K562 (cell line): ENCODE data around the gene GPSM3. TPM values are rescaled to one million over a fixed set of nuclear protein-coding genes. Genes with fewer than 3 reads are reported as not detected.

Experiments used
- ATAC-seq: fragments of 200-7000 bp; cut with Tn5 transposase; 3 replicates; pipeline ENCODE4 v1.9.1; 2020; ENCODE audit warnings: moderate library complexity
- BruUV-seq: library from RNA; stranded (reverse); fragments of 400-500 nt; replicated peaks from 2 replicates; lab custom pipeline; 2021; lab: Mats Ljungman, UMichigan
- CTCF ChIA-PET: fragments of 300-600 bp; formaldehyde crosslinking; extraction: SDS; loops from one replicate; lab custom pipeline; 2021; ENCODE audit warnings: low intra/inter-chr PET ratio; lab: Yijun Ruan, JAX
- POLR2A ChIA-PET: fragments of 300-600, 350-650 bp; sonication (Branson Sonifier 250); formaldehyde crosslinking; extraction: SDS; loops from one replicate; lab custom pipeline; 2021; ENCODE audit warnings: antibody characterized with exemption, inconsistent platforms; lab: Yijun Ruan, JAX
- DNase-seq, 4 experiments: peaks; one replicate each; pipeline versions ENCODE4 v3.0.0 to v3.0.0-alpha.2; 2011 to 2018; ENCODE audit warnings: low spot score in 3 of 4, mixed read lengths in 3 of 4; ENCODE audit errors: extremely low read depth in 1 of 4
- FAIRE-seq: peaks from 2 replicates; lab custom pipeline; 2011; peaks lifted over from hg19 to GRCh38; lab: Jason Lieb, UNC
- H2AFZ ChIP-seq: 2 replicates; pipeline ENCODE4 v1.6.0; 2011; ENCODE audit warnings: low read depth, low read length, control low read depth, inconsistent platforms
- H3K27ac ChIP-seq: fragments of 200-600 bp; 3 replicates; pipeline ENCODE4 v1.8.0; 2011; ENCODE audit warnings: low read depth, mild to moderate bottlenecking, control low read depth, inconsistent platforms, low read length, moderate library complexity, mixed read lengths; ENCODE audit errors: extremely low read depth
- H3K27me3 ChIP-seq, 2 experiments: fragments of 300-600 bp in 1 of 2; 2 replicates in 1 of 2; 3 replicates in 1 of 2; pipeline versions ENCODE4 v1.6.0 to v1.8.0; 2011; ENCODE audit warnings: inconsistent platforms in 2 of 2, low read length in 2 of 2, mild to moderate bottlenecking in 1 of 2, mixed read lengths in 1 of 2, moderate library complexity in 1 of 2; ENCODE audit not compliant: control insufficient read depth in 2 of 2, insufficient read depth in 2 of 2
- H3K36me3 ChIP-seq: fragments of 300-600 bp; 3 replicates; pipeline ENCODE4 v1.8.0; 2011; ENCODE audit warnings: mild to moderate bottlenecking, low read length, inconsistent platforms; ENCODE audit not compliant: control insufficient read depth, insufficient read depth
- H3K4me1 ChIP-seq, 2 experiments: fragments of 200-600 bp in 1 of 2; replicated peaks in 1 of 2; 2 replicates in 1 of 2; 3 replicates in 1 of 2; pipeline versions ENCODE4 v1.5.1 to v1.8.0; 2011; ENCODE audit warnings: inconsistent platforms in 2 of 2, low read length in 2 of 2, mild to moderate bottlenecking in 1 of 2, mixed read lengths in 1 of 2, moderate library complexity in 1 of 2; ENCODE audit not compliant: control insufficient read depth in 2 of 2, insufficient read depth in 2 of 2
- H3K4me2 ChIP-seq: 2 replicates; pipeline ENCODE4 v1.6.1; 2011; ENCODE audit warnings: low read length, control low read depth, inconsistent platforms, mixed read lengths; ENCODE audit not compliant: insufficient read depth
- H3K4me3 ChIP-seq: fragments of 200-600 bp; sonication (generic), shearing (Covaris generic); 2 replicates; pipeline ENCODE4 v1.5.1; 2016; ENCODE audit warnings: control low read depth, inconsistent platforms
- H3K79me2 ChIP-seq: fragments of 200-600 bp; 3 replicates; pipeline ENCODE4 v1.8.0; 2011; ENCODE audit warnings: low read length, inconsistent platforms; ENCODE audit not compliant: control insufficient read depth, insufficient read depth
- H3K9ac ChIP-seq, 2 experiments: 2 replicates each; pipeline versions ENCODE4 v1.6.0 to v1.6.1; 2011; ENCODE audit warnings: low read depth in 2 of 2, low read length in 2 of 2, control low read depth in 1 of 2, inconsistent platforms in 1 of 2, mild to moderate bottlenecking in 1 of 2, mixed read lengths in 1 of 2; ENCODE audit not compliant: insufficient read depth in 1 of 2
- H3K9me1 ChIP-seq: one replicate; pipeline ENCODE4 v1.6.0; 2011; ENCODE audit warnings: inconsistent platforms, mild to moderate bottlenecking, low read length, moderate library complexity; ENCODE audit not compliant: control insufficient read depth, insufficient read depth
- H3K9me3 ChIP-seq: replicated peaks from 2 replicates; pipeline ENCODE4 v1.5.1; 2011; ENCODE audit warnings: low read depth, low read length, inconsistent platforms; ENCODE audit not compliant: control insufficient read depth, insufficient read depth
- H4K20me1 ChIP-seq: replicated peaks from 2 replicates; pipeline ENCODE4 v1.6.1; 2011; ENCODE audit warnings: low read length, inconsistent platforms, mixed read lengths; ENCODE audit not compliant: control insufficient read depth, insufficient read depth
- HNRNPLL ChIP-seq: fragments of 200-400 bp; formaldehyde crosslinking; IDR thresholded peaks from 2 replicates; pipeline ENCODE4 v1.6.1; 2017; ENCODE audit warnings: low read length, low read depth, mild to moderate bottlenecking; ENCODE audit not compliant: poor library complexity, severe bottlenecking
- RCOR1 ChIP-seq, 2 experiments: IDR thresholded peaks; 2 replicates each; pipeline ENCODE4 v1.6.1; 2012; ENCODE audit warnings: low read depth in 2 of 2, low read length in 2 of 2, borderline replicate concordance in 1 of 2, improper control_type of control experiment in 1 of 2
- SPI1 ChIP-seq: IDR thresholded peaks from 2 replicates; pipeline ENCODE4 v1.6.1; 2011; ENCODE audit warnings: low read depth, low read length, control low read depth, borderline replicate concordance
- ZSCAN29 ChIP-seq: fragments of 450-650 bp; IDR thresholded peaks from 2 replicates; pipeline ENCODE4 v1.6.1; 2017
- whole genome bisulfite sequencing: fragments of 100-300 bp; shearing (Covaris generic); methylation state at CpG from one replicate; pipeline ENCODE4 v1.1.6; 2016; ENCODE audit warnings: low coverage, mixed read lengths; ENCODE audit not compliant: insufficient coverage; ENCODE audit errors: missing lambda C conversion rate; 5-methylcytosine and 5-hydroxymethylcytosine counted together
- in situ Hi-C: fragments of 300-500 bp; cut with MboI; formaldehyde crosslinking; loops from 4 replicates; pipeline ENCODE4 v1.15.0; 2018; ENCODE audit warnings: inconsistent platforms, mixed read lengths
- intact Hi-C: fragments of 100-400 bp; cut with micrococcal nuclease; formaldehyde crosslinking; loops from 2 replicates; pipeline ENCODE4 v1.14.2; 2022
- polyA plus RNA-seq, 8 experiments: library from polyadenylated mRNA; depleted of rRNA in 4 of 8; stranded (reverse) in 5 of 8; unstranded in 3 of 8; fragments of >200 nt; fragmentation: Nextera tagmentation in 2 of 8; fragmentation: Illumina TruSeq in 1 of 8; extraction: Ambion mirVana in 2 of 8; extraction: Trizol in 1 of 8; gene quantifications; 2 replicates each; pipeline versions ENCODE4 v1.2.1 to v1.2.3, GENCODE V29; 2011 to 2014; ENCODE audit warnings: inconsistent platforms in 1 of 8, missing spikeins in 1 of 8
- total RNA-seq, 7 experiments: library from RNA; depleted of rRNA in 6 of 7; stranded (reverse); fragments of >200 nt in 6 of 7; fragmentation: Illumina TruSeq in 2 of 7; extraction: Trizol in 2 of 7; gene quantifications; 2 replicates each; pipeline versions ENCODE4 v1.2.1 to v1.2.3, GENCODE V29; 2011 to 2021; ENCODE audit warnings: low replicate concordance in 1 of 7
- TF ChIP-seq, protein P1 (sequence below): IDR thresholded peaks from 3 replicates; pipeline ENCODE4 v1.6.1; 2011; ENCODE audit warnings: borderline replicate concordance, mild to moderate bottlenecking, moderate library complexity; ENCODE audit not compliant: insufficient read length; ENCODE audit errors: extremely low read depth

The GPSM3 gene
- total and polyA plus RNA-seq, 9 of the 15 experiments (the other 6 are each of a cell fraction or from before 2014, with no cell fraction given): 5.3 to 42.6 (median 24.4) TPM

- peaks cover 0 to 9% of the 10 kb centered on the region in 2 experiments; a peak in 4 of 5 replicates for H3K4me1 ChIP-seq
- H3K4me2 ChIP-seq: no peak overlapping the region
- H3K79me2 ChIP-seq: no peaks in the 10 kb centered on the region
- H3K9me3 ChIP-seq: no peaks in the 10 kb centered on the region
- CTCF ChIA-PET: no interaction called here
- in situ Hi-C loops: no loop called here
- H3K9ac ChIP-seq: peak overlapping the region in 1 of 2 experiments; percentile 47; a peak in 1 of 4 replicates
- H3K36me3 ChIP-seq: no peaks in the 10 kb centered on the region
- H3K27me3 ChIP-seq: peaks cover 28 to 59% of the 10 kb centered on the region in 2 experiments; a peak in 4 of 5 replicates
- intact Hi-C loops: no loop called here
- POLR2A ChIA-PET: interaction anchor here (0.6 to 0.8 kb wide), 2 partner anchors 92 to 133 kb away, joined by 3 read pairs; no protein-coding TSS in a partner anchor
- no TSS peak for BruUV-seq
- DNase-seq (no peak), FAIRE-seq (no peak), ATAC-seq (no peak)
- no peaks in the 10 kb centered on the region for H3K9me1 ChIP-seq
- TF ChIP-seq ZSCAN29 (no peak), SPI1 (peak; percentile 49; the same call in 1 of the 2 replicates), HNRNPLL (peak; percentile 9), RCOR1 (IDR thresholded peaks at IDR 0.05; ENCODE audit: borderline replicate concordance in 1 of 2, low read depth in 2 of 2, low read length in 2 of 2) (no peak)
- TF ChIP-seq, protein P1, sequence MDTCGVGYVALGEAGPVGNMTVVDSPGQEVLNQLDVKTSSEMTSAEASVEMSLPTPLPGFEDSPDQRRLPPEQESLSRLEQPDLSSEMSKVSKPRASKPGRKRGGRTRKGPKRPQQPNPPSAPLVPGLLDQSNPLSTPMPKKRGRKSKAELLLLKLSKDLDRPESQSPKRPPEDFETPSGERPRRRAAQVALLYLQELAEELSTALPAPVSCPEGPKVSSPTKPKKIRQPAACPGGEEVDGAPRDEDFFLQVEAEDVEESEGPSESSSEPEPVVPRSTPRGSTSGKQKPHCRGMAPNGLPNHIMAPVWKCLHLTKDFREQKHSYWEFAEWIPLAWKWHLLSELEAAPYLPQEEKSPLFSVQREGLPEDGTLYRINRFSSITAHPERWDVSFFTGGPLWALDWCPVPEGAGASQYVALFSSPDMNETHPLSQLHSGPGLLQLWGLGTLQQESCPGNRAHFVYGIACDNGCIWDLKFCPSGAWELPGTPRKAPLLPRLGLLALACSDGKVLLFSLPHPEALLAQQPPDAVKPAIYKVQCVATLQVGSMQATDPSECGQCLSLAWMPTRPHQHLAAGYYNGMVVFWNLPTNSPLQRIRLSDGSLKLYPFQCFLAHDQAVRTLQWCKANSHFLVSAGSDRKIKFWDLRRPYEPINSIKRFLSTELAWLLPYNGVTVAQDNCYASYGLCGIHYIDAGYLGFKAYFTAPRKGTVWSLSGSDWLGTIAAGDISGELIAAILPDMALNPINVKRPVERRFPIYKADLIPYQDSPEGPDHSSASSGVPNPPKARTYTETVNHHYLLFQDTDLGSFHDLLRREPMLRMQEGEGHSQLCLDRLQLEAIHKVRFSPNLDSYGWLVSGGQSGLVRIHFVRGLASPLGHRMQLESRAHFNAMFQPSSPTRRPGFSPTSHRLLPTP: no peak
- H3K27ac ChIP-seq: no peak overlapping the region
- no peaks in the 10 kb centered on the region; the same call in none of the 2 replicates for H4K20me1 ChIP-seq
- 3% methylated on average over 8 of the region's 8 CpGs for WGBS
- no peak overlapping the region for H3K4me3 ChIP-seq
- no peak overlapping the region for H2AFZ ChIP-seq
These were observed 30.1 kb upstream of the GPSM3 start for GRCh38 chr6:32222333-32223230.
